Natural killer cell (primary cell): ENCODE data around the gene SCGB3A2. TPM values are rescaled to one million over a fixed set of nuclear protein-coding genes. Genes with fewer than 3 reads are reported as not detected.
"Not testable (repeated sequence)": the region's sequence is repeated elsewhere in the genome, so short reads cannot be mapped to it uniquely, and the experiment has no call there.

Experiments used
- ATAC-seq, 3 donors: fragments of 150-1000 bp in 2 of 3; fragments of 200-7000 bp in 1 of 3; cut with Tn5 transposase; 1 replicate in 1 of 3; 2 replicates in 2 of 3; pipeline ENCODE4 v1.10.0; 2021; ENCODE audit warnings: mild to moderate bottlenecking in 2 of 3, moderate library complexity in 2 of 3
- DNase-seq, 2 donors: peaks; one replicate each; pipeline versions ENCODE4 v3.0.0 to v3.0.0-alpha.2; 2013 to 2021; ENCODE audit warnings: mixed read lengths in 1 of 2
- H3K27ac ChIP-seq: one replicate; pipeline ENCODE4 v1.5.1; 2013; ENCODE audit warnings: mild to moderate bottlenecking, low read length
- H3K27me3 ChIP-seq: one replicate; pipeline ENCODE4 v1.6.1; 2013; ENCODE audit warnings: low read length; ENCODE audit not compliant: control insufficient read depth, insufficient read depth
- H3K36me3 ChIP-seq: one replicate; pipeline ENCODE4 v1.6.1; 2013; ENCODE audit warnings: low read length; ENCODE audit not compliant: control insufficient read depth, insufficient read depth
- H3K4me1 ChIP-seq: one replicate; pipeline ENCODE4 v1.6.1; 2013; ENCODE audit warnings: low read length; ENCODE audit not compliant: control insufficient read depth, insufficient read depth
- H3K4me3 ChIP-seq: one replicate; pipeline ENCODE4 v1.5.1; 2013; ENCODE audit warnings: low read length
- H3K9me3 ChIP-seq: one replicate; pipeline ENCODE4 v1.6.1; 2013; ENCODE audit warnings: low read length; ENCODE audit not compliant: control insufficient read depth, insufficient read depth
- H3K27ac Mint-ChIP-seq, 2 donors: one replicate each; pipeline ENCODE4 v1.8.0; 2022; ENCODE audit warnings: mild to moderate bottlenecking in 2 of 2, mixed read lengths in 2 of 2, moderate library complexity in 1 of 2
- H3K27me3 Mint-ChIP-seq, 2 donors: one replicate each; pipeline ENCODE4 v1.8.0; 2022; ENCODE audit warnings: low read depth in 2 of 2, mixed read lengths in 2 of 2
- H3K36me3 Mint-ChIP-seq: one replicate; pipeline ENCODE4 v1.8.0; 2022; ENCODE audit warnings: mixed read lengths
- H3K4me1 Mint-ChIP-seq, 2 donors: one replicate each; pipeline ENCODE4 v1.8.0; 2022; ENCODE audit warnings: mixed read lengths in 2 of 2
- H3K4me3 Mint-ChIP-seq: one replicate; pipeline ENCODE4 v1.8.0; 2022; ENCODE audit warnings: mild to moderate bottlenecking, moderate library complexity, mixed read lengths
- H3K9me3 Mint-ChIP-seq, 2 donors: one replicate each; pipeline ENCODE4 v1.8.0; 2022; ENCODE audit warnings: mixed read lengths in 2 of 2
- WGBS: methylation state at CpG from one replicate; pipeline ENCODE4 v1.1.7; 2013; ENCODE audit warnings: missing lambda C conversion rate; ENCODE audit not compliant: insufficient coverage; 5-methylcytosine and 5-hydroxymethylcytosine counted together
- intact Hi-C: fragments of 100-400 bp; cut with micrococcal nuclease; formaldehyde crosslinking; loops from one replicate; pipeline ENCODE4 v1.14.2; 2022
- total RNA-seq, 4 donors: library from RNA; stranded (reverse); fragments of 120-200 nt in 1 of 4; gene quantifications; one replicate each; pipeline versions ENCODE4 v1.2.3 to v1.2.4, GENCODE V29; 2013 to 2022
- TF ChIP-seq, protein P1 (sequence below): fragments of 200-600 bp; IDR thresholded peaks from one replicate; pipeline ENCODE4 v1.8.0; 2022; ENCODE audit warnings: antibody characterized with exemption

Gene SCGB3A2
- total RNA-seq, 3 donors from 2014 or later (not counting 1 experiment from before 2014, with no cell fraction given): 1.2 TPM; not detected in 2

DNA sequence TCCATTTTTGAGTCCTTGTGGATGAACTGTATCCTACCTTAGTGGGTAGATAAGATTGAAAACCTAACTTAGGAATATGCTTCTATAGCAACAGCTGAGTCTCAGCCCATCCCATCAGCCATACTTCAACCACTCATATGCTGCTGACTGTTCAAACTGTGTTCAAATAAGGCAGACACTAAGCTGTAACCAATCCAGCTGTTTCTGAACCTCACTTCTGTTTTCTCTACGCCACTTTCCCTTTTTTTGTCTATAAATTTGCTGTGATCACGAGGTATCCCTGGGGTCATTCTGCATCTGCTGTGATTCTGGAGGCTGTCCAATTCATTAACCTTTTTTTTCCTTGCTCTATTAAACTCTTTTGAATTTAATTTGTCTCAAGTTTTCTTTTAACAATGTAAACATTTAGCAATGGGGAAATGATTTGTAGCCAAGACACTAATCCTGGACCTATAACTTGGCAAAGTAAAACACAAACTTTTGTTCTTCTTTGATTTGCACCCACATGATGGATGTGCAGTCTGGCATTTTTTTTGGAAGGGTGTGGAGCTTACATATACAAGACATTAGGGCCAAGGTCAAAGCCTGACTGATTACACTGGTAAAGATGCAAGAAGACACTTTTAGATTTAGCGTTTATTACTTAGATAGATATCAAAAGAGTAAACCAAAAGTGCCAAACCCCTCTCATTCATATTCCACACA, 14.9 kb upstream of the SCGB3A2 start:
- ATAC-seq (no peak), DNase-seq (no peak)
- Histone ChIP-seq H3K27me3 (no peaks in the 10 kb centered on the region), H3K9me3 (no peaks in the 10 kb centered on the region), H3K4me3 (no peak overlapping the region), H3K27ac (no peak overlapping the region), H3K4me1 (no peaks in the 10 kb centered on the region), H3K36me3 (no peaks in the 10 kb centered on the region)
- H3K27ac Mint-ChIP-seq: no peak overlapping the region
- H3K4me1 Mint-ChIP-seq: no peaks in the 10 kb centered on the region
- H3K9me3 Mint-ChIP-seq: no peaks in the 10 kb centered on the region
- H3K4me3 Mint-ChIP-seq: no peak overlapping the region
- intact Hi-C loops: no loop called here
- 44% methylated on average over 2 of the region's 3 CpGs for WGBS
- peaks cover 0 to 5% of the 10 kb centered on the region in 2 donors for H3K27me3 Mint-ChIP-seq
- TF ChIP-seq, protein P1, sequence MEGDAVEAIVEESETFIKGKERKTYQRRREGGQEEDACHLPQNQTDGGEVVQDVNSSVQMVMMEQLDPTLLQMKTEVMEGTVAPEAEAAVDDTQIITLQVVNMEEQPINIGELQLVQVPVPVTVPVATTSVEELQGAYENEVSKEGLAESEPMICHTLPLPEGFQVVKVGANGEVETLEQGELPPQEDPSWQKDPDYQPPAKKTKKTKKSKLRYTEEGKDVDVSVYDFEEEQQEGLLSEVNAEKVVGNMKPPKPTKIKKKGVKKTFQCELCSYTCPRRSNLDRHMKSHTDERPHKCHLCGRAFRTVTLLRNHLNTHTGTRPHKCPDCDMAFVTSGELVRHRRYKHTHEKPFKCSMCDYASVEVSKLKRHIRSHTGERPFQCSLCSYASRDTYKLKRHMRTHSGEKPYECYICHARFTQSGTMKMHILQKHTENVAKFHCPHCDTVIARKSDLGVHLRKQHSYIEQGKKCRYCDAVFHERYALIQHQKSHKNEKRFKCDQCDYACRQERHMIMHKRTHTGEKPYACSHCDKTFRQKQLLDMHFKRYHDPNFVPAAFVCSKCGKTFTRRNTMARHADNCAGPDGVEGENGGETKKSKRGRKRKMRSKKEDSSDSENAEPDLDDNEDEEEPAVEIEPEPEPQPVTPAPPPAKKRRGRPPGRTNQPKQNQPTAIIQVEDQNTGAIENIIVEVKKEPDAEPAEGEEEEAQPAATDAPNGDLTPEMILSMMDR: no peak
- no peaks in the 10 kb centered on the region for H3K36me3 Mint-ChIP-seq

DNA sequence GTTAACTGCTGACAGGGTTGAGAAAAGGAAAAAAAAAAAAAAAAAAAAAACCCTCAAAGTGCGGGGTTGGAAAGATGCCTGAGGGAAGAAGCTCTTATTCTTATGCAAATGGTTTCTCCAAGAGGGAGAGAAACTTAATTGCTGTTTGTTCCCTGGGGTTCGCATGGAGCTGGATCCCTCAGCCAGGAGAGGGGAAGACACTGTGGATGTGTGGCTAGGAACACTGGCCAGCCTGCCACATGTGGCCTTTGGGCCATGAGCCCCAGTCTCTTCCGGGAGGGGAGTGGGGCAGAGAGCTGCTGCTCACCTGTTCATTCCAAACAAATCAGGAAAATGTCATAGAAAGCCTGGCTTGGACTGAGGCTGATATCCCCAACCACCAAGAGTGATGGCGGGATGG, 9.4 kb upstream of the SCGB3A2 start:
- no peaks in the 10 kb centered on the region for H3K27me3 ChIP-seq
- Mint-ChIP-seq H3K27me3 (peaks cover 0 to 7% of the 10 kb centered on the region in 2 donors), H3K9me3 (no peaks in the 10 kb centered on the region), H3K36me3 (no peaks in the 10 kb centered on the region), H3K4me3 (no peak overlapping the region), H3K27ac (no peak overlapping the region), H3K4me1 (no peaks in the 10 kb centered on the region)
- no peak overlapping the region for H3K27ac ChIP-seq
- intact Hi-C loops: no loop called here
- 96% methylated on average over 4 of the region's 4 CpGs for WGBS
- no peaks in the 10 kb centered on the region for H3K4me1 ChIP-seq
- TF ChIP-seq, protein P1: no peak
- DNase-seq (no peak), ATAC-seq (no peak)
- H3K36me3 ChIP-seq: no peaks in the 10 kb centered on the region
- no peak overlapping the region for H3K4me3 ChIP-seq
- no peaks in the 10 kb centered on the region for H3K9me3 ChIP-seq

DNA sequence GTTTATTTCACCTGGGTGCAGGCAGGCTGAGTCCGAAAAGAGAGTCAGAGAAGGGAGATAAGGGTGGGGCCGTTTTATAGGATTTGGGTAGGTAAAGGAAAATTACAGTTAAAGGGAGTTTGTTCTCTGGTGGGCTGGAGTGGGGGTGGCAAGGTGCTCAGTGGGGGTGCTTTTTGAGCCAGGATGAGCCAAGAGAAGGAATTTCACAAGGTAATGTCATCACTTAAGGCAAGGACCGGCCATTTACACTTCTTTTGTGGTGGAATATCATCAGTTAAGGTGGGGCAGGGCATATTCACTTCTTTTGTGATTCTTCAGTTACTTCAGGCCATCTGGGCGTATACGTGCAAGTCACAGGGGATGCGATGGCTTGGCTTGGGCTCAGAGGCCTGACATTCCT, 8.6 kb upstream of the SCGB3A2 start:
- H3K4me1 ChIP-seq, H3K4me3 Mint-ChIP-seq, intact Hi-C loops, H3K4me3 ChIP-seq, H3K36me3 Mint-ChIP-seq, H3K27ac ChIP-seq, H3K4me1 Mint-ChIP-seq, DNase-seq, H3K9me3 ChIP-seq, H3K36me3 ChIP-seq, H3K9me3 Mint-ChIP-seq, H3K27me3 Mint-ChIP-seq, H3K27me3 ChIP-seq, ATAC-seq, H3K27ac Mint-ChIP-seq: not testable (repeated sequence)
- 77% methylated on average over 2 of the region's 6 CpGs for WGBS

DNA sequence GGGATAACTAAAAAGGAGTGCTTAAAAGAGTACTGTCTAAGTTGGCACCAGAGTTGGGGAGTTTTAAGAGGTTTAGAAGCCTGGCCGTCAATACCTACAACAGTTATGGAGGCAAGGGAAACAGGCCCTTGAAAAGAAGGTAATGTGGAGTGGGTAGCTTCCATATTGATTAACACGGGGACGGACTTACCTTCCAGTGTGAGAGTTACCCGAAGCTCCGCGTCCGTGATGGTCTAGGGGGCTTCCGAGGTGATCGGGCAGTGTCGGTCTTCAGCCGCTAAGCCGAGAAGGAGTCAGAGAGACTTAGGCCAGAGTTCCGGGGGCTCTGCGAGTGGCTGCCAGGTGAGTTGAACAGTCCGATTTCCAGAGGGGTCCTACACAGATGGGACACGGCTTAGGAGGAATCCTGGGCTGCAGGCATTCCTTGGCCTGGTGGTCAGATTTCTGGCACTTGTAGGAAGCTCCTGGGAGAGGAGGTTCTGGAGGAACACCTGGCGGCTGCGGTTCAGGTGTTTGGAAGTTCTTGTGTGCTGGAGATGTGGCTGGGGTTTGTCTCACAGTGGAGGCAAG, 6.4 kb upstream of the SCGB3A2 start:
- 91% methylated on average over 15 of the region's 18 CpGs for WGBS
- ATAC-seq: not testable (repeated sequence)
- peaks cover 0 to 11% of the 10 kb centered on the region in 2 donors for H3K27me3 Mint-ChIP-seq

DNA sequence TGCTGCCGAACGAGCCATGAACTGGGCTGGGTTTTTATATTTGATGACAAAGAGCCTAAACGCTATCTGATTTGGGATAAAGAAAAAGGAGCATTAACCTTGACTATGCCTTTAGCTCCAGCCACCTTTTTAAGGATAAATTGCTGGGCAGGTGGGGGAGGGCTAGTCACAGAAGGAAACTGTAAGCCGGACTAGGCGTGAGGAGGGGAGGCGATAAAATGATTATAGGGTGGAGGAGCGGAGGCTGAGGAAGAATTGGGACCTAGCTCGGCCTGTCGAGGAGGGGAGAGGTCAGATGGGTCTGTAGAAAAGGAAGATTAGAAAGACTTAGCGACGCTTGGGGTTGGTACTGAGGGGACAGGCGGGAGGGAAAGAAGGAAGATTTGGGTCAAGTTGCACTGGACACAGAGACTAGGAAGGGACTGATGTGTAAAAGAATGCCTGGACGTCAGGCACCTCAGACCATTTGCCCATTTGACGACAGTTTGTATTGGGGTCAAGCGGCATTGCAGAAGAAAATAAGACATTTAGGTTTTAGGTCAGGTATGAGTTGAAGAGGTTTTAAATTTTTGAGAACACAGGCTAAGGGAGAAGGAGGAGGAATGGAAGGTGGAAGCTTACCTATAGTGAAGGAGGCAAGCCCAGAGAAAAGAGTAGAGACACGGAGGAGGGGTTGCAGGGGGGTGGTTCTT, 5.6 kb upstream of the SCGB3A2 start:
- H3K27ac Mint-ChIP-seq, H3K4me1 ChIP-seq, H3K4me3 Mint-ChIP-seq, intact Hi-C loops, H3K27ac ChIP-seq, H3K4me3 ChIP-seq, H3K27me3 ChIP-seq, H3K36me3 Mint-ChIP-seq, H3K9me3 ChIP-seq, H3K27me3 Mint-ChIP-seq, H3K4me1 Mint-ChIP-seq, DNase-seq, ATAC-seq, H3K9me3 Mint-ChIP-seq, H3K36me3 ChIP-seq: not testable (repeated sequence)
- WGBS: 88% methylated on average over 16 of the region's 16 CpGs

More for the DNA sequence above, 6.4 kb upstream of the SCGB3A2 start:
- H3K4me3 Mint-ChIP-seq, H3K27ac ChIP-seq, DNase-seq, H3K27ac Mint-ChIP-seq, H3K4me3 ChIP-seq, H3K9me3 Mint-ChIP-seq, H3K27me3 ChIP-seq, H3K36me3 Mint-ChIP-seq, H3K36me3 ChIP-seq, H3K4me1 Mint-ChIP-seq, H3K9me3 ChIP-seq, H3K4me1 ChIP-seq, intact Hi-C loops: not testable (repeated sequence)

DNA sequence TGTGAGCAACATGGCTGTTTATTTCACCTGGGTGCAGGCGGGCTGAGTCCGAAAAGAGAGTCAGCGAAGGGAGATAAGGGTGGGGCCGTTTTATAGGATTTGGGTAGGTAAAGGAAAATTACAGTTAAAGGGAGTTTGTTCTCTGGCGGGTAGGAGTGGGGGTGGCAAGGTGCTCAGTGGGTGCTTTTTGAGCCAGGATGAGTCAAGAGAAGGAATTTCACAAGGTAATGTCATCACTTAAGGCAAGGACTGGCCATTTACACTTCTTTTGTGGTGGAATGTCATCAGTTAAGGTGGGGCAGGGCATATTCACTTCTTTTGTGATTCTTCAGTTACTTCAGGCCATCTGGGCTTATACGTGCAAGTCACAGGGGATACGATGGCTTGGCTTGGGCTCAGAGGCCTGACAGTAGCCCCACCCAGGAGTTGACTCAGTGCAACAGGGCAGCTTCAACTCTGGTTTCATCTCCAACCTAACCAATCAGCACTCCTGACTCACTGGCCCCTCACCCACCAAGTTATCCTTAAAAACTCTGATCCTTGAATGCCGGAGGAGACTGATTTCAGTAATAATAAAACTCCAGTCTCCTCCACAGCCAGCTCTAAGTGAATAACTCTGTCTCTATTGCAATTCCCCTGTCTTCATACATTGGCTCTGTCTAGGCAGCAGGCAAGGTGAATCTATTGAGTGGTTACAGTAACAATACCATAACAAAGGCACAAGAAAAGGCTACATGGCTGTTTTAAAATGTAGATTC, 4.2 kb upstream of the SCGB3A2 start:
- WGBS: 83% methylated on average over 5 of the region's 8 CpGs

More for the DNA sequence above, 4.2 kb upstream of the SCGB3A2 start:
- H3K4me1 Mint-ChIP-seq, H3K27me3 Mint-ChIP-seq, H3K4me3 Mint-ChIP-seq, H3K9me3 ChIP-seq, H3K36me3 ChIP-seq, H3K36me3 Mint-ChIP-seq, H3K27me3 ChIP-seq, H3K27ac Mint-ChIP-seq, ATAC-seq, H3K27ac ChIP-seq, DNase-seq, H3K4me3 ChIP-seq, intact Hi-C loops, H3K9me3 Mint-ChIP-seq, H3K4me1 ChIP-seq: not testable (repeated sequence)
